GM12878 (cell line): ENCODE data around the gene CASP8AP2. TPM values are rescaled to one million over a fixed set of nuclear protein-coding genes. Genes with fewer than 3 reads are reported as not detected.
"Not testable (repeated sequence)": the region's sequence is repeated elsewhere in the genome, so short reads cannot be mapped to it uniquely, and the experiment has no call there.

Experiments
- ATAC-seq: fragments of 200-7000 bp; cut with Tn5 transposase; 3 replicates; pipeline ENCODE4 v1.9.1; 2020; ENCODE audit warnings: mild to moderate bottlenecking, moderate library complexity
- BruUV-seq: library from RNA; stranded (reverse); fragments of 400-500 nt; replicated peaks from 2 replicates; lab custom pipeline; 2021; lab: Mats Ljungman, UMichigan
- CTCF ChIA-PET: fragments of 300-600 bp; sonication (Branson Sonifier 250); formaldehyde crosslinking; extraction: SDS; loops from one replicate; lab custom pipeline; 2021; ENCODE audit warnings: inconsistent platforms; lab: Yijun Ruan, JAX
- POLR2A ChIA-PET: fragments of 350-600 bp; formaldehyde crosslinking; extraction: SDS; loops from one replicate; lab custom pipeline; 2021; ENCODE audit warnings: inconsistent platforms; lab: Charles Lee
- RAD21 ChIA-PET: fragments of 300-600 bp; sonication (Branson Sonifier 250); formaldehyde crosslinking; loops from one replicate; lab custom pipeline; 2023; ENCODE audit warnings: antibody characterized with exemption; ENCODE audit not compliant: unreplicated experiment; lab: Charles Lee
- SMC1A ChIA-PET: fragments of 300-600 bp; sonication (Branson Sonifier 250); formaldehyde crosslinking; loops from one replicate; lab custom pipeline; 2023; ENCODE audit not compliant: unreplicated experiment, uncharacterized antibody; lab: Charles Lee
- DNase-seq: peaks from one replicate; pipeline ENCODE4 v3.0.0-alpha.2; 2011; ENCODE audit warnings: low read depth, low spot score
- FAIRE-seq: peaks from 3 replicates; lab custom pipeline; 2011; peaks lifted over from hg19 to GRCh38; lab: Jason Lieb, UNC
- H2AFZ ChIP-seq: 2 replicates; pipeline ENCODE4 v1.6.0; 2011; ENCODE audit warnings: low read depth, low read length, control low read depth; ENCODE audit not compliant: control insufficient read depth
- H3K27ac ChIP-seq: 2 replicates; pipeline ENCODE4 v1.5.1; 2011; ENCODE audit warnings: control low read depth; ENCODE audit not compliant: control insufficient read depth, insufficient read depth
- H3K27me3 ChIP-seq, 2 experiments: replicated peaks in 1 of 2; 2 replicates each; pipeline versions ENCODE4 v1.6.0 to v1.6.1; 2011; ENCODE audit warnings: low read length in 1 of 2; ENCODE audit not compliant: control insufficient read depth in 2 of 2, insufficient read depth in 2 of 2
- H3K36me3 ChIP-seq, 2 experiments: 2 replicates each; pipeline ENCODE4 v1.5.1; 2011; ENCODE audit warnings: low read length in 1 of 2; ENCODE audit not compliant: control insufficient read depth in 2 of 2, insufficient read depth in 2 of 2
- H3K4me1 ChIP-seq: 2 replicates; pipeline ENCODE4 v1.6.1; 2011; ENCODE audit warnings: mild to moderate bottlenecking, low read length, moderate library complexity, mixed read lengths; ENCODE audit not compliant: control insufficient read depth, insufficient read depth
- H3K4me2 ChIP-seq: 2 replicates; pipeline ENCODE4 v1.6.0; 2011; ENCODE audit warnings: control low read depth; ENCODE audit not compliant: control insufficient read depth, insufficient read depth
- H3K4me3 ChIP-seq: fragments of 200-600 bp; sonication (generic); 2 replicates; pipeline ENCODE4 v1.5.1; 2016
- H3K79me2 ChIP-seq: 2 replicates; pipeline ENCODE4 v1.6.0; 2011; ENCODE audit warnings: low read length; ENCODE audit not compliant: control insufficient read depth, insufficient read depth
- H3K9ac ChIP-seq: 2 replicates; pipeline ENCODE4 v1.8.0; 2011; ENCODE audit warnings: low read length, control low read depth, mixed read lengths; ENCODE audit not compliant: control insufficient read depth, insufficient read depth
- H3K9me3 ChIP-seq: replicated peaks from 3 replicates; pipeline ENCODE4 v1.5.1; 2011; ENCODE audit warnings: mild to moderate bottlenecking, low read length; ENCODE audit not compliant: control insufficient read depth, insufficient read depth
- H4K20me1 ChIP-seq: 2 replicates; pipeline ENCODE4 v1.6.0; 2011; ENCODE audit not compliant: control insufficient read depth, insufficient read depth
- BHLHE40 ChIP-seq, 2 experiments: fragments of 450-650 bp in 1 of 2; IDR thresholded peaks; 2 replicates each; pipeline ENCODE4 v1.6.1; 2011 to 2017; ENCODE audit warnings: low read depth in 2 of 2, borderline replicate concordance in 1 of 2, improper control_type of control experiment in 1 of 2, low read length in 1 of 2, mild to moderate bottlenecking in 1 of 2
- NFIC ChIP-seq: IDR thresholded peaks from 2 replicates; pipeline ENCODE4 v1.6.1; 2012; ENCODE audit warnings: low read depth, mild to moderate bottlenecking, inconsistent platforms, low read length, moderate library complexity
- NFXL1 ChIP-seq: fragments of 450-650 bp; IDR thresholded peaks from 2 replicates; pipeline ENCODE4 v1.6.1; 2017; ENCODE audit warnings: antibody characterized with exemption, mild to moderate bottlenecking, borderline replicate concordance
- NRF1 ChIP-seq: conservative IDR thresholded peaks from 2 replicates; pipeline ENCODE4 v1.6.1; 2011; ENCODE audit warnings: mild to moderate bottlenecking, low read depth, low read length, improper control_type of control experiment
- USF2 ChIP-seq: IDR thresholded peaks from 2 replicates; pipeline ENCODE4 v1.6.1; 2011; ENCODE audit warnings: low read depth, low read length, improper control_type of control experiment, borderline replicate concordance
- WGBS: methylation state at CpG from one replicate; pipeline ENCODE4 v1.1.6; 2016; ENCODE audit warnings: low lambda C conversion rate; ENCODE audit not compliant: insufficient replicate concordance, insufficient coverage; ENCODE audit errors: missing lambda C conversion rate; 5-methylcytosine and 5-hydroxymethylcytosine counted together
- in situ Hi-C: fragments of 300-500 bp; cut with MboI; formaldehyde crosslinking; loops from 9 replicates; pipeline ENCODE4 v1.14.3; 2018; ENCODE audit warnings: mixed read lengths
- intact Hi-C: fragments of 100-400 bp; cut with micrococcal nuclease; formaldehyde crosslinking; loops from one replicate; pipeline ENCODE4 v1.14.2; 2022; ENCODE audit not compliant: unreplicated experiment
- polyA plus RNA-seq, 11 experiments: library from polyadenylated mRNA; depleted of rRNA in 4 of 11; unstranded in 6 of 11; stranded (reverse) in 5 of 11; fragments of >200 nt; fragmentation: Nextera tagmentation in 4 of 11; fragmentation: Illumina TruSeq in 1 of 11; extraction: Ambion mirVana in 4 of 11; extraction: Trizol in 1 of 11; gene quantifications; 1 replicate in 1 of 11; 2 replicates in 10 of 11; pipeline versions ENCODE4 v1.2.1 to v1.2.3, GENCODE V29; 2011 to 2016; ENCODE audit warnings: inconsistent platforms in 2 of 11, missing spikeins in 2 of 11, low read depth in 1 of 11
- total RNA-seq, 4 experiments: library from RNA; depleted of rRNA in 3 of 4; stranded (reverse); fragments of >200 nt in 3 of 4; fragmentation: Illumina TruSeq in 1 of 4; extraction: Trizol in 1 of 4; gene quantifications; 2 replicates each; pipeline versions ENCODE4 v1.2.1 to v1.2.3, GENCODE V29; 2013 to 2021
- TF ChIP-seq, protein P1 (sequence below): IDR thresholded peaks from 2 replicates; pipeline ENCODE4 v1.6.1; 2012; ENCODE audit warnings: low read depth, low read length, improper control_type of control experiment
- TF ChIP-seq, protein P2 (sequence below): fragments of 450-650 bp; IDR thresholded peaks from 2 replicates; pipeline ENCODE4 v1.6.1; 2017; ENCODE audit warnings: antibody characterized with exemption, mild to moderate bottlenecking, moderate library complexity
- TF ChIP-seq, protein P3 (sequence below): fragments of 450-650 bp; IDR thresholded peaks from 2 replicates; pipeline ENCODE4 v1.6.1; 2017; ENCODE audit warnings: mild to moderate bottlenecking, moderate library complexity

Gene CASP8AP2
- total and polyA plus RNA-seq, 10 of the 15 experiments (the other 5 are each of a cell fraction or from before 2014, with no cell fraction given) = 11.1 to 28.7 (median 17.1) TPM

DNA sequence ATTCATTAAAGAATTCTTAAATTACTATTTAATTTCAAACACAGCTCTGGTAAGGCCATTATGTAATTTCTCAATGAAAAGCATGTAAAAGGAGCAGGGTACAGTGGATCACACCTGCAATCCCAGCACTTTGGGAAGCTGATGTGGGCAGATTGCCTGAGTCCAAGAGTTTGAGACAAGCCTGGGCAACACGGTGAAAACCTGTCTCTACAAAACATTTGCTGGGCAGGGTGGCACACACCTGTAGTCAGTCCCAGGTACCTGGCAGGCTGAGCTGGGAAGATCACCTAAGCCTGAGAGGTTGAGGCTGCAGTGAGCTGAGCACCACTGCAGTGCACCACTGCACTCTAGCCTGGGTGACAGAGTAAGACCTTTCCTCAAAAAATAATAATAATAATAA, 47.5 kb upstream of the CASP8AP2 start:
- H3K4me2 ChIP-seq = no peak overlapping the region
- ATAC-seq = no peak
- no peaks in the 10 kb centered on the region for H3K27me3 ChIP-seq
- in situ Hi-C loops (no loop called here), intact Hi-C loops (no loop called here)
- H3K79me2 ChIP-seq = no peaks in the 10 kb centered on the region
- no peak overlapping the region for H3K4me3 ChIP-seq
- H3K9me3 ChIP-seq = no peaks in the 10 kb centered on the region; the same call in 2 of the 3 replicates
- peaks cover 5 to 13% of the 10 kb centered on the region in 2 experiments for H3K36me3 ChIP-seq
- H2AFZ ChIP-seq = no peak overlapping the region
- ChIA-PET CTCF (no interaction called here), POLR2A (no interaction called here), RAD21 (no interaction called here), SMC1A (no interaction called here)
- WGBS = 100% methylated on average over 1 of the region's 1 CpG
- H3K4me1 ChIP-seq = no peaks in the 10 kb centered on the region
- DNase-seq = no peak
- TF ChIP-seq NFXL1 (no peak), BHLHE40 (IDR thresholded peaks at IDR 0.05; ENCODE audit: borderline replicate concordance in 1 of 2, low read depth in 2 of 2, low read length in 1 of 2) (no peak), NFIC (no peak), USF2 (no peak), NRF1 (no peak)
- TF ChIP-seq, protein P1, sequence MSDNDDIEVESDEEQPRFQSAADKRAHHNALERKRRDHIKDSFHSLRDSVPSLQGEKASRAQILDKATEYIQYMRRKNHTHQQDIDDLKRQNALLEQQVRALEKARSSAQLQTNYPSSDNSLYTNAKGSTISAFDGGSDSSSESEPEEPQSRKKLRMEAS = no peak
- TF ChIP-seq, protein P2, sequence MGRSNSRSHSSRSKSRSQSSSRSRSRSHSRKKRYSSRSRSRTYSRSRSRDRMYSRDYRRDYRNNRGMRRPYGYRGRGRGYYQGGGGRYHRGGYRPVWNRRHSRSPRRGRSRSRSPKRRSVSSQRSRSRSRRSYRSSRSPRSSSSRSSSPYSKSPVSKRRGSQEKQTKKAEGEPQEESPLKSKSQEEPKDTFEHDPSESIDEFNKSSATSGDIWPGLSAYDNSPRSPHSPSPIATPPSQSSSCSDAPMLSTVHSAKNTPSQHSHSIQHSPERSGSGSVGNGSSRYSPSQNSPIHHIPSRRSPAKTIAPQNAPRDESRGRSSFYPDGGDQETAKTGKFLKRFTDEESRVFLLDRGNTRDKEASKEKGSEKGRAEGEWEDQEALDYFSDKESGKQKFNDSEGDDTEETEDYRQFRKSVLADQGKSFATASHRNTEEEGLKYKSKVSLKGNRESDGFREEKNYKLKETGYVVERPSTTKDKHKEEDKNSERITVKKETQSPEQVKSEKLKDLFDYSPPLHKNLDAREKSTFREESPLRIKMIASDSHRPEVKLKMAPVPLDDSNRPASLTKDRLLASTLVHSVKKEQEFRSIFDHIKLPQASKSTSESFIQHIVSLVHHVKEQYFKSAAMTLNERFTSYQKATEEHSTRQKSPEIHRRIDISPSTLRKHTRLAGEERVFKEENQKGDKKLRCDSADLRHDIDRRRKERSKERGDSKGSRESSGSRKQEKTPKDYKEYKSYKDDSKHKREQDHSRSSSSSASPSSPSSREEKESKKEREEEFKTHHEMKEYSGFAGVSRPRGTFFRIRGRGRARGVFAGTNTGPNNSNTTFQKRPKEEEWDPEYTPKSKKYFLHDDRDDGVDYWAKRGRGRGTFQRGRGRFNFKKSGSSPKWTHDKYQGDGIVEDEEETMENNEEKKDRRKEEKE = no peak
- TF ChIP-seq, protein P3, sequence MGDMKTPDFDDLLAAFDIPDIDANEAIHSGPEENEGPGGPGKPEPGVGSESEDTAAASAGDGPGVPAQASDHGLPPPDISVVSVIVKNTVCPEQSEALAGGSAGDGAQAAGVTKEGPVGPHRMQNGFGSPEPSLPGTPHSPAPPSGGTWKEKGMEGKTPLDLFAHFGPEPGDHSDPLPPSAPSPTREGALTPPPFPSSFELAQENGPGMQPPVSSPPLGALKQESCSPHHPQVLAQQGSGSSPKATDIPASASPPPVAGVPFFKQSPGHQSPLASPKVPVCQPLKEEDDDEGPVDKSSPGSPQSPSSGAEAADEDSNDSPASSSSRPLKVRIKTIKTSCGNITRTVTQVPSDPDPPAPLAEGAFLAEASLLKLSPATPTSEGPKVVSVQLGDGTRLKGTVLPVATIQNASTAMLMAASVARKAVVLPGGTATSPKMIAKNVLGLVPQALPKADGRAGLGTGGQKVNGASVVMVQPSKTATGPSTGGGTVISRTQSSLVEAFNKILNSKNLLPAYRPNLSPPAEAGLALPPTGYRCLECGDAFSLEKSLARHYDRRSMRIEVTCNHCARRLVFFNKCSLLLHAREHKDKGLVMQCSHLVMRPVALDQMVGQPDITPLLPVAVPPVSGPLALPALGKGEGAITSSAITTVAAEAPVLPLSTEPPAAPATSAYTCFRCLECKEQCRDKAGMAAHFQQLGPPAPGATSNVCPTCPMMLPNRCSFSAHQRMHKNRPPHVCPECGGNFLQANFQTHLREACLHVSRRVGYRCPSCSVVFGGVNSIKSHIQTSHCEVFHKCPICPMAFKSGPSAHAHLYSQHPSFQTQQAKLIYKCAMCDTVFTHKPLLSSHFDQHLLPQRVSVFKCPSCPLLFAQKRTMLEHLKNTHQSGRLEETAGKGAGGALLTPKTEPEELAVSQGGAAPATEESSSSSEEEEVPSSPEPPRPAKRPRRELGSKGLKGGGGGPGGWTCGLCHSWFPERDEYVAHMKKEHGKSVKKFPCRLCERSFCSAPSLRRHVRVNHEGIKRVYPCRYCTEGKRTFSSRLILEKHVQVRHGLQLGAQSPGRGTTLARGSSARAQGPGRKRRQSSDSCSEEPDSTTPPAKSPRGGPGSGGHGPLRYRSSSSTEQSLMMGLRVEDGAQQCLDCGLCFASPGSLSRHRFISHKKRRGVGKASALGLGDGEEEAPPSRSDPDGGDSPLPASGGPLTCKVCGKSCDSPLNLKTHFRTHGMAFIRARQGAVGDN = no peak
- H3K9ac ChIP-seq = no peak overlapping the region
- H3K27ac ChIP-seq = no peak overlapping the region
- no TSS peak for BruUV-seq
- FAIRE-seq = no peak
- H4K20me1 ChIP-seq = no peaks in the 10 kb centered on the region

GRCh38 chr6:89783293-89783692, 46.4 kb upstream of the CASP8AP2 start:
- SMC1A ChIA-PET, H2AFZ ChIP-seq, intact Hi-C loops, CTCF ChIA-PET, H3K27ac ChIP-seq, H3K4me3 ChIP-seq, H3K9ac ChIP-seq, in situ Hi-C loops, RAD21 ChIA-PET, FAIRE-seq, H3K79me2 ChIP-seq, H3K4me1 ChIP-seq, H3K9me3 ChIP-seq, DNase-seq, ATAC-seq, BruUV-seq, H4K20me1 ChIP-seq, H3K4me2 ChIP-seq, POLR2A ChIA-PET, H3K27me3 ChIP-seq: not testable (repeated sequence)
- WGBS = 88% methylated on average over 7 of the region's 7 CpGs
- H3K36me3 ChIP-seq = peaks cover 5 to 22% of the 10 kb centered on the region in 2 experiments
